H1 (cell line): ENCODE results near the gene AOAH. TPM values are rescaled to one million over a fixed set of nuclear protein-coding genes. Genes with fewer than 3 reads are reported as not detected.

ENCODE experiments used
- CTCF ChIA-PET: fragments of 300-600 bp; sonication (Branson Sonifier 250); formaldehyde crosslinking; loops from one replicate; lab custom pipeline; 2021; ENCODE audit not compliant: partially characterized antibody; lab: Charles Lee
- POLR2A ChIA-PET: fragments of 300-600 bp; sonication (Branson Sonifier 250); formaldehyde crosslinking; loops from one replicate; lab custom pipeline; 2021; ENCODE audit warnings: inconsistent platforms; ENCODE audit not compliant: partially characterized antibody; lab: Charles Lee
- DNase-seq, 2 experiments: peaks; one replicate each; pipeline versions ENCODE4 v3.0.0 to v3.0.0-alpha.2; 2010 to 2022; ENCODE audit warnings: low spot score in 2 of 2, low read depth in 1 of 2, mixed read lengths in 1 of 2
- FAIRE-seq: peaks from 2 replicates; lab custom pipeline; 2011; peaks lifted over from hg19 to GRCh38; lab: Jason Lieb, UNC
- H2AFZ ChIP-seq: 2 replicates; pipeline ENCODE4 v1.8.1; 2012; ENCODE audit warnings: low read length, inconsistent platforms
- H2AK5ac ChIP-seq: 2 replicates; pipeline ENCODE4 v1.6.1; 2013; ENCODE audit warnings: low read depth, low read length
- H2BK120ac ChIP-seq: replicated peaks from 2 replicates; pipeline ENCODE3; 2013; ENCODE audit warnings: low read depth, low read length, inconsistent platforms
- H2BK12ac ChIP-seq: 2 replicates; pipeline ENCODE4 v1.6.1; 2013; ENCODE audit warnings: low read depth, low read length
- H2BK15ac ChIP-seq: 2 replicates; pipeline ENCODE4 v1.6.1; 2013; ENCODE audit warnings: low read length
- H2BK20ac ChIP-seq: 2 replicates; pipeline ENCODE4 v1.6.1; 2013; ENCODE audit warnings: low read length
- H2BK5ac ChIP-seq: 2 replicates; pipeline ENCODE4 v1.6.1; 2013; ENCODE audit warnings: low read depth, low read length
- H3K14ac ChIP-seq: 2 replicates; pipeline ENCODE4 v1.6.1; 2013; ENCODE audit warnings: inconsistent platforms; ENCODE audit not compliant: insufficient read length
- H3K18ac ChIP-seq: 2 replicates; pipeline ENCODE4 v1.6.1; 2013; ENCODE audit warnings: low read length; ENCODE audit errors: extremely low read depth
- H3K23ac ChIP-seq: 2 replicates; pipeline ENCODE4 v1.6.1; 2013; ENCODE audit warnings: inconsistent platforms; ENCODE audit not compliant: insufficient read length
- H3K23me2 ChIP-seq: 2 replicates; pipeline ENCODE4 v1.6.1; 2013; ENCODE audit warnings: low read depth, low read length
- H3K27ac ChIP-seq: 2 replicates; pipeline ENCODE4 v1.6.1; 2011; ENCODE audit warnings: low read depth, low read length, inconsistent platforms
- H3K27me3 ChIP-seq, 4 experiments: replicated peaks in 1 of 4; 1 replicate in 1 of 4; 2 replicates in 3 of 4; pipeline versions ENCODE4 v1.6.1 to v1.8.1; 2011 to 2013; ENCODE audit warnings: low read length in 3 of 4, mild to moderate bottlenecking in 3 of 4, inconsistent platforms in 2 of 4, mixed read lengths in 2 of 4, moderate library complexity in 1 of 4; ENCODE audit not compliant: control insufficient read depth in 3 of 4, insufficient read depth in 3 of 4; ENCODE audit errors: extremely low read depth in 1 of 4
- H3K36me3 ChIP-seq, 4 experiments: 2 replicates each; pipeline versions ENCODE4 v1.6.1 to v1.8.1; 2011 to 2013; ENCODE audit warnings: mild to moderate bottlenecking in 4 of 4, low read length in 3 of 4, moderate library complexity in 2 of 4, control low read depth in 1 of 4, inconsistent platforms in 1 of 4; ENCODE audit not compliant: insufficient read depth in 4 of 4, control insufficient read depth in 2 of 4
- H3K4ac ChIP-seq: replicated peaks from 2 replicates; pipeline ENCODE3; 2013; ENCODE audit warnings: low read length, low read depth, mixed read lengths, inconsistent platforms; ENCODE audit not compliant: insufficient read length
- H3K4me1 ChIP-seq, 4 experiments: replicated peaks in 1 of 4; 1 replicate in 1 of 4; 2 replicates in 3 of 4; pipeline versions ENCODE4 v1.6.1 to v1.8.1; 2011 to 2013; ENCODE audit warnings: low read length in 3 of 4, inconsistent platforms in 2 of 4, mixed read lengths in 1 of 4; ENCODE audit not compliant: insufficient read depth in 4 of 4, control insufficient read depth in 3 of 4
- H3K4me2 ChIP-seq, 2 experiments: 2 replicates each; pipeline versions ENCODE4 v1.6.1 to v1.8.1; 2011 to 2013; ENCODE audit warnings: low read depth in 2 of 2, low read length in 2 of 2, control low read depth in 1 of 2, inconsistent platforms in 1 of 2, mild to moderate bottlenecking in 1 of 2; ENCODE audit not compliant: insufficient read depth in 1 of 2
- H3K4me3 ChIP-seq, 4 experiments: fragments of 200-600, 300-600 bp in 1 of 4; sonication (generic), shearing (Covaris generic), sonication (Bioruptor Twin) in 1 of 4; 2 replicates each; pipeline versions ENCODE4 v1.5.1 to v1.8.1; 2011 to 2016; ENCODE audit warnings: low read length in 4 of 4, low read depth in 3 of 4, control low read depth in 2 of 4, inconsistent platforms in 2 of 4, mild to moderate bottlenecking in 2 of 4, mixed read lengths in 1 of 4, moderate library complexity in 1 of 4; ENCODE audit not compliant: insufficient read depth in 2 of 4; ENCODE audit errors: extremely low read depth in 1 of 4
- H3K56ac ChIP-seq: replicated peaks from 2 replicates; pipeline ENCODE3; 2013; ENCODE audit warnings: low read depth, mild to moderate bottlenecking, mixed read lengths, low read length, inconsistent platforms; ENCODE audit not compliant: insufficient read length
- H3K79me1 ChIP-seq: 2 replicates; pipeline ENCODE4 v1.6.1; 2013; ENCODE audit warnings: low read depth, low read length, control low read depth
- H3K79me2 ChIP-seq, 2 experiments: 2 replicates each; pipeline versions ENCODE4 v1.6.1 to v1.8.1; 2012 to 2013; ENCODE audit warnings: low read length in 2 of 2, mild to moderate bottlenecking in 2 of 2, inconsistent platforms in 1 of 2; ENCODE audit not compliant: insufficient read depth in 2 of 2, control insufficient read depth in 1 of 2
- H3K9ac ChIP-seq, 4 experiments: replicated peaks in 1 of 4; 1 replicate in 1 of 4; 2 replicates in 3 of 4; pipeline versions ENCODE4 v1.6.1 to v1.8.1; 2011 to 2013; ENCODE audit warnings: low read depth in 3 of 4, low read length in 3 of 4, control low read depth in 2 of 4, mild to moderate bottlenecking in 2 of 4, moderate library complexity in 2 of 4, inconsistent platforms in 1 of 4; ENCODE audit errors: extremely low read depth in 1 of 4
- H3K9me3 ChIP-seq, 2 experiments: 2 replicates each; pipeline versions ENCODE4 v1.6.1 to v1.8.1; 2012 to 2013; ENCODE audit warnings: mild to moderate bottlenecking in 2 of 2, moderate library complexity in 2 of 2, control low read depth in 1 of 2, inconsistent platforms in 1 of 2, low read depth in 1 of 2, low read length in 1 of 2, mixed read lengths in 1 of 2; ENCODE audit not compliant: insufficient read depth in 2 of 2
- H4K20me1 ChIP-seq, 2 experiments: replicated peaks in 1 of 2; 2 replicates each; pipeline versions ENCODE3 to v1.8.1; 2011 to 2013; ENCODE audit warnings: inconsistent platforms in 2 of 2, low read length in 2 of 2, mild to moderate bottlenecking in 1 of 2; ENCODE audit not compliant: insufficient read depth in 2 of 2, control insufficient read depth in 1 of 2
- H4K5ac ChIP-seq: 2 replicates; pipeline ENCODE4 v1.6.1; 2013; ENCODE audit warnings: low read length, low read depth, mixed read lengths, inconsistent platforms; ENCODE audit not compliant: insufficient read length
- H4K8ac ChIP-seq: 2 replicates; pipeline ENCODE4 v1.8.0; 2013; ENCODE audit warnings: mild to moderate bottlenecking, moderate library complexity, low read length, inconsistent platforms; ENCODE audit not compliant: insufficient read depth; ENCODE audit errors: extremely low read depth
- H4K91ac ChIP-seq: replicated peaks from 2 replicates; pipeline ENCODE3; 2013; ENCODE audit warnings: low read length, mixed read lengths, inconsistent platforms; ENCODE audit not compliant: insufficient read length
- ATF2 ChIP-seq: IDR thresholded peaks from 2 replicates; pipeline ENCODE4 v1.6.1; 2012; ENCODE audit warnings: low read length, inconsistent platforms
- MAFK ChIP-seq: IDR thresholded peaks from 2 replicates; pipeline ENCODE4 v1.6.1; 2012; ENCODE audit warnings: low read depth, mild to moderate bottlenecking, improper control_type of control experiment, low read length
- POLR2AphosphoS5 ChIP-seq: IDR thresholded peaks from 2 replicates; pipeline ENCODE4 v1.6.1; 2011; ENCODE audit warnings: low read depth, low read length
- RAD21 ChIP-seq, 2 experiments: IDR thresholded peaks in 1 of 2; conservative IDR thresholded peaks in 1 of 2; 2 replicates each; pipeline ENCODE4 v1.6.1; 2011; ENCODE audit warnings: low read depth in 2 of 2, low read length in 2 of 2, improper control_type of control experiment in 1 of 2, inconsistent platforms in 1 of 2, mild to moderate bottlenecking in 1 of 2, moderate library complexity in 1 of 2
- SP2 ChIP-seq: IDR thresholded peaks from 2 replicates; pipeline ENCODE4 v1.6.1; 2012; ENCODE audit warnings: mild to moderate bottlenecking, low read length, inconsistent platforms
- WGBS, 2 experiments: shearing (Covaris generic) in 1 of 2; methylation state at CpG; one replicate each; pipeline versions ENCODE4 v1.1.6 to v1.1.7; 2013 to 2015; ENCODE audit warnings: low lambda C conversion rate in 2 of 2, mixed read lengths in 2 of 2, inconsistent platforms in 1 of 2, low coverage in 1 of 2, missing lambda C conversion rate in 1 of 2; ENCODE audit not compliant: insufficient replicate concordance in 2 of 2, insufficient coverage in 1 of 2, insufficient read length in 1 of 2; ENCODE audit errors: extremely low coverage in 1 of 2, missing lambda C conversion rate in 1 of 2; 5-methylcytosine and 5-hydroxymethylcytosine counted together
- polyA plus RNA-seq, 7 experiments: library from polyadenylated mRNA; depleted of rRNA in 3 of 7; stranded (reverse) in 5 of 7; unstranded in 2 of 7; fragments of >200 nt in 5 of 7; fragments of 200-250 nt in 2 of 7; gene quantifications; 1 replicate in 5 of 7; 2 replicates in 1 of 7; 4 replicates in 1 of 7; pipeline versions ENCODE4 v1.2.1 to v1.2.3, GENCODE V29; 2011 to 2013; ENCODE audit warnings: missing spikeins in 2 of 7, mixed read lengths in 2 of 7
- total RNA-seq: library from RNA; stranded (reverse); fragmentation: NEBNext Ultra II Directional; extraction: Animal tissue kit (Norgen Biotek cat#: 25700); gene quantifications from 2 replicates; pipeline ENCODE4 v1.2.1, GENCODE V29; 2021

AOAH gene
- total and polyA plus RNA-seq, 2 of the 8 experiments (the other 6 are each of a cell fraction or from before 2014, with no cell fraction given): 0.08 TPM; not detected in 1

- H3K23me2 ChIP-seq: no peaks in the 10 kb centered on the region
- no peak overlapping the region for H3K9ac ChIP-seq
- no peak overlapping the region for H4K5ac ChIP-seq
- H2BK120ac ChIP-seq: no peak overlapping the region
- H3K79me1 ChIP-seq: no peaks in the 10 kb centered on the region
- H3K27ac ChIP-seq: no peak overlapping the region
- no peak overlapping the region for H3K56ac ChIP-seq
- no peak overlapping the region for H2AK5ac ChIP-seq
- ChIA-PET CTCF (interaction anchor here (0.9 to 9.4 kb wide), 13 partner anchors 9 to 728 kb away, joined by 3 to 75 read pairs (median 7); no protein-coding TSS in a partner anchor), POLR2A (no interaction called here)
- no peak overlapping the region for H4K91ac ChIP-seq
- H3K4me1 ChIP-seq: no peaks in the 10 kb centered on the region
- no peak overlapping the region for H3K23ac ChIP-seq
- H2BK5ac ChIP-seq: no peak overlapping the region
- H2AFZ ChIP-seq: no peak overlapping the region
- no peak overlapping the region for H2BK15ac ChIP-seq
- no peaks in the 10 kb centered on the region for H3K27me3 ChIP-seq
- no peaks in the 10 kb centered on the region for H3K9me3 ChIP-seq
- no peak overlapping the region for H3K18ac ChIP-seq
- 82% methylated on average over 3 of the region's 3 CpGs; no CpG with 5 or more reads in 1 of the 2 experiments for WGBS, 2 experiments
- no peak for DNase-seq
- no peaks in the 10 kb centered on the region for H3K36me3 ChIP-seq
- H3K14ac ChIP-seq: no peak overlapping the region
- FAIRE-seq: no peak
- no peak overlapping the region for H2BK12ac ChIP-seq
- no peaks in the 10 kb centered on the region for H3K79me2 ChIP-seq
- H4K20me1 ChIP-seq: peaks cover 0 to 1% of the 10 kb centered on the region in 2 experiments
- H3K4me2 ChIP-seq: no peak overlapping the region
- no peak overlapping the region for H3K4ac ChIP-seq
- H2BK20ac ChIP-seq: no peak overlapping the region
- no peak overlapping the region for H3K4me3 ChIP-seq
- no peak overlapping the region for H4K8ac ChIP-seq
- no peak for TF ChIP-seq ATF2
- no peak for TF ChIP-seq MAFK
- no peak for TF ChIP-seq POLR2AphosphoS5
- TF ChIP-seq SP2: no peak
- no peak for TF ChIP-seq RAD21 (IDR thresholded peaks at IDR 0.05 in 1 of 2, conservative IDR thresholded peaks at IDR 0.05 in 1 of 2; ENCODE audit: low read depth in 2 of 2, low read length in 2 of 2)
Measured at GRCh38 chr7:36472141-36472729, 252.1 kb downstream of the AOAH start.
